Fibroblast of villous mesenchyme (primary cell): ENCODE data around the gene IVD. TPM values are rescaled to one million over a fixed set of nuclear protein-coding genes. Genes with fewer than 3 reads are reported as not detected.

Experiments
- DNase-seq: peaks from one replicate; pipeline ENCODE4 v3.0.0-alpha.2; 2010; ENCODE audit warnings: low read depth
- H3K4me3 ChIP-seq: 2 replicates; pipeline ENCODE4 v1.5.1; 2011; ENCODE audit warnings: low read depth, mild to moderate bottlenecking, low read length
- total RNA-seq: library from RNA; depleted of rRNA; stranded (reverse); fragments of >200 nt; gene quantifications from 2 replicates; pipeline ENCODE4 v1.2.3, GENCODE V29; 2012
- TF ChIP-seq, protein P1 (sequence below): IDR thresholded peaks from 2 replicates; pipeline ENCODE4 v1.5.1; 2012; ENCODE audit warnings: low read depth, mild to moderate bottlenecking, low read length; ENCODE audit not compliant: insufficient read depth

IVD gene
- total RNA-seq, 1 donor: 40.2 TPM

DNA sequence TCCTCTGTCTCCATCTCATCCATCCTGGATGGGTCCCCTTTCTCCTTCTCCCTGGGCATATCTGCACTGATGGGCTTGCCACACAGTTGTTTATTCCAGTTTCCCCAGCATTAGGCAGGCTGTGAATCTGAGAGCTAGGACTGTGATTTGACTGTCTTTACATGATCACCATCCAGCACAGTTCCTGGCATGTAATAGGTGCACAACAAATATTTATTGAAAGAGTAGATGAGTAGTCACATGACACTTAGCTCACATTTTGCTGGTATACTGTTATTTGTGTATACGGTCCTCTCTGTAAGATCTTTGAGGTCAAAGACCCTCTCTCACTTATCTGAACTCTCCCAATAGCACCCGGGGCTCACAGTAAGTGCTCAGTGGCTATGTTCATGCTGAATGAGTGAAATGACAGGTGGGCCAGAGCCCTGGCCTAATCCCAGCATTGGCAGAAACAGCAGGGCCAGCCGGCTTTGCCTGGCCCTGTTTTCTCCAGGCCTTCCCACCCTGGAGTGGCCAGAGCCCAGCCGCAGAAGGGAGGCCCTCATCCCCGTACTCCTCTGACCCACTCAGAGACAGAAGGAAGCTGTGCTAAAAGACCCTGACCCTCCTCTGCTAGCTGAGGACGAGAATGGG lies 19.0 kb downstream of the IVD start:
- DNase-seq: no peak
- TF ChIP-seq, protein P1, sequence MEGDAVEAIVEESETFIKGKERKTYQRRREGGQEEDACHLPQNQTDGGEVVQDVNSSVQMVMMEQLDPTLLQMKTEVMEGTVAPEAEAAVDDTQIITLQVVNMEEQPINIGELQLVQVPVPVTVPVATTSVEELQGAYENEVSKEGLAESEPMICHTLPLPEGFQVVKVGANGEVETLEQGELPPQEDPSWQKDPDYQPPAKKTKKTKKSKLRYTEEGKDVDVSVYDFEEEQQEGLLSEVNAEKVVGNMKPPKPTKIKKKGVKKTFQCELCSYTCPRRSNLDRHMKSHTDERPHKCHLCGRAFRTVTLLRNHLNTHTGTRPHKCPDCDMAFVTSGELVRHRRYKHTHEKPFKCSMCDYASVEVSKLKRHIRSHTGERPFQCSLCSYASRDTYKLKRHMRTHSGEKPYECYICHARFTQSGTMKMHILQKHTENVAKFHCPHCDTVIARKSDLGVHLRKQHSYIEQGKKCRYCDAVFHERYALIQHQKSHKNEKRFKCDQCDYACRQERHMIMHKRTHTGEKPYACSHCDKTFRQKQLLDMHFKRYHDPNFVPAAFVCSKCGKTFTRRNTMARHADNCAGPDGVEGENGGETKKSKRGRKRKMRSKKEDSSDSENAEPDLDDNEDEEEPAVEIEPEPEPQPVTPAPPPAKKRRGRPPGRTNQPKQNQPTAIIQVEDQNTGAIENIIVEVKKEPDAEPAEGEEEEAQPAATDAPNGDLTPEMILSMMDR: no peak
- no peak overlapping the region for H3K4me3 ChIP-seq

DNA sequence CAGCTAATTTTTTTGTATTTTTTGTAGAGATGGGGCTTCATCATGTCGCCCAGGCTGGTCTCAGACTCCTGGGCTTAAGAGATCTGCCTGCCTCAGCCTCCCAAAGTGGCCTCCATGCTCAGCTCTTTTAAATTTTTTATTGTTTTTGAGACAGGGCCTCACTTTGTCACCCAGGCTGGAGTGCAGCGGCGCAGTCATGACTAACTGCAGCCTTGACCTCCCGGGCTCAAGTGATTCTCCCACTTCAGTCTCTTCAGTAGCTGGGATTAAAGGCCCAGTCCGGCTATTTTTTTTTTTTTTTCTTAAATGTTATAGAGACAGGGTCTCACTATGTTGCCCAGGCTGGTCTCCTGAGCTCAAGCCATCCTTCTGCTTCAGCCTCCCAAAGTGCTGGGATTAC lies 20.1 kb downstream of the IVD start:
- no peak overlapping the region for H3K4me3 ChIP-seq
- no peak for DNase-seq
- TF ChIP-seq, protein P1: no peak

GRCh38 chr15:40427188-40427587 lies 21.6 kb downstream of the IVD start:
- no peak for DNase-seq
- H3K4me3 ChIP-seq: no peak overlapping the region
- TF ChIP-seq, protein P1: no peak

GRCh38 chr15:40428185-40428584 lies 22.6 kb downstream of the IVD start:
- no peak for DNase-seq
- TF ChIP-seq, protein P1: no peak
- H3K4me3 ChIP-seq: no peak overlapping the region

DNA sequence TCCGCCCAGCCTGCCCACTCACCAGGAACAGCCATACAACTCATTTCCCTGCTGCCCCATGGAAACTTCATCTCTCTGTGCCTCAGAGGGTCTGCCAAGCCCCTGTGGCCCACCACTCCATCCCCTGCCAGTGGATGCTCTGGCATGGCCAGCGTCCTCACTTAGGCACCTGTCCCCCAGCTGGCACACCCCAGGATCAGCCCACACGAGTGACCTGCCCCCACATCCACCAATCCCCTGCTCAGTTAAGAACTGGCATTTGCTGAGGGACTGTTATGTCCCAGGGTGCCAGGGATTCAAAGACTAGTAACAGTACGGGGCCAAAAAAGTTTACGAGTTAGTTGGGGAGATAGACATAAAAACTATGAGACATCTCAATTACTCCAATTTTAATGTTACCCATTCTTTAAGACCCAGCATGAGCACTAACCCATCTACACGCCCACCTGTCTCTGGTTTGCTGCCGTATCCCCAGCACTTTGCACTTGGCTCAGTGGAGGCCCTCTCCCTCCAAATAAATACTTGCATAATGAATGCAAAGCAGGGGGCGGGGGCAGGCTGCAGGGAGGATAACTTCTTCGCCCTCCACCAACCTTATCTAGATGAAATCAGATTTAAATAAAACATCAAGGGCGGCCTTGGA lies 23.6 kb downstream of the IVD start:
- TF ChIP-seq, protein P1: no peak

DNA sequence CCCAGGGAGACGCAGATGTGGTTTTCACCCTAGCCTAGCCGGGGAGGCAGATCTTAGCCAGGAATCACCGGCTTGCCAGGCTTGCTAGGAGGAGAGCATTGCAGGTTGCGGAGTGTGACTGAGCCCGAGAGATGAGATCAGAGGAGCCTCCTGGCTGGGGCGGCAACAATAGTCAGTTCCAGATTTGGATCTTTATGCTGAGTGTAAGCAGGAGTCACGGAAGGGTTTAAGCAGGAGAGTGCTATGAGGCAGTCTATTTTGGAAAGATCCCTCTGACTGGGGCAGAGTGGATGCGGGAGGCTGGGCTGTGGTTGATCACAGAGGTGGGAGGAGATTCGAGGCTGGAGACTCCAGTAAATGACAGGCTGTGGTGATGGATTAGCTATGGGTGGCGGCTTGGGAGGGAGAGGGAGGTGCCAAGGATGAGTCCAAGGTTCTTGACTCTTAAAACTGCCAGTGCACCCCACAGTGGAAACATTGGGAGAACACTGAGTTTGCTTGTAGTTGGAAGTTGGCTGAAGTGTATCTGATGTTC lies 24.7 kb downstream of the IVD start:
- DNase-seq: no peak
- H3K4me3 ChIP-seq: no peak overlapping the region
- TF ChIP-seq, protein P1: no peak

More for the DNA sequence above, 23.6 kb downstream of the IVD start:
- H3K4me3 ChIP-seq: no peak overlapping the region
- DNase-seq: no peak
